ENCODE data around the gene DACH2. TPM values are rescaled to one million over a fixed set of nuclear protein-coding genes. Genes with fewer than 3 reads are reported as not detected.

Gene DACH2
- total RNA-seq, 1 experiment from 2014 or later = not detected

GRCh38 chrX:86806786-86807185 lies 658.5 kb downstream of the DACH2 start:
- DNase-seq (ENCODE audit: low read depth) = peak; percentile 2

- no peak for DNase-seq (ENCODE audit: low read depth)
These were observed 661.4 kb downstream of the DACH2 start for GRCh38 chrX:86809651-86810050.

DNA sequence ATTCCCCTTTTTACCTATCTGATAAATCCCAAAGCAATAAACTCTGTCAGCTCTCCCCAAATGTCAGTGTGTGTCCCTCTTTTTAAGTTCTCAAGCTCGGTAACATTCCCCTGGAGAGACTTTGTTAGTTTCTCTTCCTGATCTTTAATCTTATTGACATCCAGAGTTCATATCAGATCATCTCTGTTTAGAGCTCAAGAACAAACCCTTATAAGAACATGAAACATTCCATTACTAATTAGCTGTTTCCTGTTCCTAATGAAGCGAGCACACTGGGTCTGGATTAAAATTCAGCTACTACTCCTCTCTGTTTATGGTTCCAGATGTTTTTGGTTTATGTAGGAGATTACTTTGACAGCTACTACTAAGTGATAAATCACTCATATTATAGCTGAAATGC lies 681.5 kb downstream of the DACH2 start:
- no peak for DNase-seq (ENCODE audit: low read depth)

- DNase-seq (ENCODE audit: low read depth) = no peak
These were observed 682.4 kb downstream of the DACH2 start for GRCh38 chrX:86830685-86831084.

GRCh38 chrX:86845101-86845500 lies 696.9 kb downstream of the DACH2 start:
- DNase-seq (ENCODE audit: low read depth) = no peak

Other genes with a start within 250 kb of the DACH2 start
- gene CHM, start 100.9 kb upstream of the DACH2 start, total RNA-seq (2014; rRNA removed; shearing (Covaris generic)) = 21.1 and 23.3 TPM in 2 replicates

Data from M059J (cell line).